Esophagus squamous epithelium (tissue), 5 donors: Measurements from ENCODE around the gene CYLD. TPM values are rescaled to one million over a fixed set of nuclear protein-coding genes. Genes with fewer than 3 reads are reported as not detected.

Experiments
- DNase-seq: peaks from one replicate; lab custom pipeline; 2025; lab: John Stamatoyannopoulos, UW
- H3K27ac ChIP-seq, 4 donors: fragments of 200-600 bp; sonication (generic); one replicate each; pipeline ENCODE4 v1.5.1; 2016 to 2019; ENCODE audit warnings: mild to moderate bottlenecking in 1 of 4
- H3K27me3 ChIP-seq, 4 donors: fragments of 200-600 bp; sonication (generic); 1 replicate in 3 of 4; 2 replicates in 1 of 4; pipeline versions ENCODE4 v1.5.1 to v1.6.0; 2017 to 2021; ENCODE audit warnings: antibody characterized with exemption in 1 of 4
- H3K36me3 ChIP-seq, 3 donors: fragments of 200-600 bp; sonication (generic); one replicate each; pipeline ENCODE4 v1.5.1; 2016 to 2019
- H3K4me1 ChIP-seq, 3 donors: fragments of 200-600 bp; sonication (generic); one replicate each; pipeline ENCODE4 v1.5.1; 2017 to 2019
- H3K4me3 ChIP-seq, 4 donors: fragments of 200-600 bp; sonication (generic); 1 replicate in 3 of 4; 2 replicates in 1 of 4; pipeline ENCODE4 v1.5.1; 2016 to 2019; ENCODE audit warnings: mild to moderate bottlenecking in 2 of 4, moderate library complexity in 1 of 4
- H3K9me3 ChIP-seq, 3 donors: fragments of 200-600 bp; sonication (generic); one replicate each; pipeline ENCODE4 v1.5.1; 2016 to 2019
- CTCF ChIP-seq, 6 experiments: fragments of 450-650 bp in 4 of 6; fragments of 200-600 bp in 2 of 6; sonication (generic) in 2 of 6; IDR thresholded peaks; one replicate each; pipeline ENCODE4 v1.5.1; 2016 to 2019; ENCODE audit warnings: antibody characterized with exemption in 6 of 6, mild to moderate bottlenecking in 4 of 6, moderate library complexity in 4 of 6
- POLR2A ChIP-seq, 4 donors: fragments of 450-650 bp; IDR thresholded peaks; one replicate each; pipeline ENCODE4 v1.6.1; 2017; ENCODE audit warnings: antibody characterized with exemption in 4 of 4, mild to moderate bottlenecking in 4 of 4, moderate library complexity in 3 of 4
- WGBS, 2 donors: methylation state at CpG; one replicate each; pipeline ENCODE4 v1.1.5; 2018; 5-methylcytosine and 5-hydroxymethylcytosine counted together
- intact Hi-C: fragments of 100-400 bp; cut with DNase I; formaldehyde crosslinking; loops from one replicate; pipeline ENCODE4 v1.15.0; 2022
- total RNA-seq, 4 donors: library from RNA; depleted of rRNA; stranded (reverse); fragments of >200 nt; gene quantifications; one replicate each; pipeline ENCODE4 v1.1.0, GENCODE V29; 2016
- donor health status: DM: yes; HTN: yes; CAD: no.

CYLD gene
- total RNA-seq, 4 donors from 2014 or later = 22.6 to 45.9 (median 36.0) TPM

GRCh38 chr16:50709980-50710379, 31.9 kb upstream of the CYLD start:
- intact Hi-C loops = no loop called here
- no peak for TF ChIP-seq CTCF (IDR thresholded peaks at IDR 0.05)
- no peak for TF ChIP-seq POLR2A (IDR thresholded peaks at IDR 0.05)
- H3K27ac ChIP-seq = no peak overlapping the region
- no peaks in the 10 kb centered on the region for H3K27me3 ChIP-seq
- no peak for DNase-seq
- WGBS, 2 donors = 87 to 95% methylated on average over 5 of the region's 5 CpGs
- H3K4me3 ChIP-seq = no peak overlapping the region
- no peaks in the 10 kb centered on the region for H3K9me3 ChIP-seq
- peaks cover 0 to 64% (median 20%) of the 10 kb centered on the region in 3 donors for H3K4me1 ChIP-seq
- peaks cover 0 to 29% (median 0%) of the 10 kb centered on the region in 3 donors for H3K36me3 ChIP-seq

- peaks cover 0 to 63% (median 18%) of the 10 kb centered on the region in 3 donors for H3K4me1 ChIP-seq
- H3K36me3 ChIP-seq = peaks cover 0 to 29% (median 0%) of the 10 kb centered on the region in 3 donors
- no peaks in the 10 kb centered on the region for H3K9me3 ChIP-seq
- intact Hi-C loops = no loop called here
- WGBS, 2 donors = 97% methylated on average over 20 of the region's 21 CpGs; no CpG with 5 or more reads in 1 of the 2 donors
- no peaks in the 10 kb centered on the region for H3K27me3 ChIP-seq
- no peak for DNase-seq
- TF ChIP-seq POLR2A (IDR thresholded peaks at IDR 0.05) (no peak), CTCF (IDR thresholded peaks at IDR 0.05) (no peak)
- H3K4me3 ChIP-seq = no peak overlapping the region
- H3K27ac ChIP-seq = no peak overlapping the region
Observed at GRCh38 chr16:50711040-50711439, 30.8 kb upstream of the CYLD start.

- no peak for DNase-seq
- 92 to 100% methylated on average over 2 to 13 of the region's 25 CpGs for WGBS, 2 donors
- Histone ChIP-seq H3K4me1 (peaks cover 0 to 58% (median 16%) of the 10 kb centered on the region in 3 donors), H3K27me3 (no peaks in the 10 kb centered on the region), H3K9me3 (no peaks in the 10 kb centered on the region), H3K27ac (no peak overlapping the region), H3K4me3 (no peak overlapping the region), H3K36me3 (peaks cover 0 to 29% (median 0%) of the 10 kb centered on the region in 3 donors)
- intact Hi-C loops = no loop called here
- TF ChIP-seq POLR2A (IDR thresholded peaks at IDR 0.05) (no peak), CTCF (IDR thresholded peaks at IDR 0.05) (no peak)
Observed at GRCh38 chr16:50711862-50712559, 29.9 kb upstream of the CYLD start.

GRCh38 chr16:50712560-50712898, 29.4 kb upstream of the CYLD start:
- Histone ChIP-seq H3K4me1 (peaks cover 0 to 53% (median 16%) of the 10 kb centered on the region in 3 donors), H3K27me3 (no peaks in the 10 kb centered on the region), H3K4me3 (no peak overlapping the region), H3K36me3 (peaks cover 0 to 29% (median 0%) of the 10 kb centered on the region in 3 donors), H3K9me3 (no peaks in the 10 kb centered on the region), H3K27ac (no peak overlapping the region)
- no peak for DNase-seq
- no peak for TF ChIP-seq POLR2A (IDR thresholded peaks at IDR 0.05)
- TF ChIP-seq CTCF (IDR thresholded peaks at IDR 0.05) = no peak
- intact Hi-C loops = no loop called here
- 87 to 93% methylated on average over 2 to 3 of the region's 3 CpGs for WGBS, 2 donors

GRCh38 chr16:50712956-50713355, 28.9 kb upstream of the CYLD start:
- Histone ChIP-seq H3K9me3 (no peaks in the 10 kb centered on the region), H3K4me1 (peaks cover 0 to 51% (median 13%) of the 10 kb centered on the region in 3 donors), H3K27ac (no peak overlapping the region), H3K27me3 (no peaks in the 10 kb centered on the region), H3K36me3 (peaks cover 0 to 29% (median 0%) of the 10 kb centered on the region in 3 donors), H3K4me3 (no peak overlapping the region)
- TF ChIP-seq POLR2A (IDR thresholded peaks at IDR 0.05) (no peak), CTCF (IDR thresholded peaks at IDR 0.05) (no peak)
- intact Hi-C loops = no loop called here
- no peak for DNase-seq
- 68 to 74% methylated on average over 4 of the region's 4 CpGs for WGBS, 2 donors
